Stimulated activated CD8-positive, alpha-beta memory T cell treated with anti-CD3 and anti-CD28 coated beads, Interleukin-4, amount 100 ng/mL, for 4 hours (primary cell): ENCODE results near the gene RBM39.
"Not testable (repeated sequence)": the region's sequence is repeated elsewhere in the genome, so short reads cannot be mapped to it uniquely, and the experiment has no call there.

Experiments
- DNase-seq, 2 donors: peaks; one replicate each; pipeline ENCODE4 v3.0.0-alpha.2; 2020; ENCODE audit warnings: low read depth in 2 of 2, low spot score in 1 of 2

Gene RBM39

DNA sequence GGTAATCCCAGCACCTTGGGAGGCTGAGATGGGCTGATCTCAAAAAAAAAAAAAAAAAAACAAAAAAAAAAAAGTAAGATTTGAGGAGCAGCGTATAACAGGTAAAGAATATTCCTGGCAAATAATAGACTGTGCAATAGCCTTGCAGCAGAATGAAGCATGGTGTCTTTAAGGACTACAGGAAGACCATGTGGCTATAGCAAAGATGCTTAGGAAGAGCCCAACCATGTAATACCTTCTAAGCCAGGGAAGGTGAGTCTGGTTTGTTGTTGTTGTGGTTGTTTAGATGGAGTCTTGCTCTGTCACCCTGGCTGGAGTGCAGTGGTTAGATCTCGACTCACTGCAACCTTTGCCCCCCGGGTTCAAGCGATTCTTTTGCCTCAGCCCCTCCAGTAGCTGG lies 14.3 kb upstream of the RBM39 start:
- DNase-seq, result no peak

DNA sequence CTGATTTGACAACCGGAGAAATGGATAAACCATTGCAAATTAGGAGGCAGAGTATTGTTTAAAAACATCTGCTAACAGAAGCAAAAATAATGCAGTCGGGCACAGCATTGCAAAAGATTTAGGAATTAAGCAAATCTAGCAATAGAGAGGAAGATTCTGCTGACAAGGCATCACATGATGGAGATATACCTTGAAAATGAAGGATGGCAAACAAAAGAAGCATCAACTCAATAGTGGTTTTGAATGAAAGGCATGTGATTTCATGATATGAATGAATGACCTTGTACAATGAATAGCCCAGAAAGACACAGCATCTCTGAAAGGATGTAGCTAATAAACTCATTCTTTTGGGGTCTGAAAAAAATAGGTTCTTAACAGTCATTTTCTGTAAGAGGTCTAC lies 8.6 kb upstream of the RBM39 start:
- DNase-seq, result no peak

DNA sequence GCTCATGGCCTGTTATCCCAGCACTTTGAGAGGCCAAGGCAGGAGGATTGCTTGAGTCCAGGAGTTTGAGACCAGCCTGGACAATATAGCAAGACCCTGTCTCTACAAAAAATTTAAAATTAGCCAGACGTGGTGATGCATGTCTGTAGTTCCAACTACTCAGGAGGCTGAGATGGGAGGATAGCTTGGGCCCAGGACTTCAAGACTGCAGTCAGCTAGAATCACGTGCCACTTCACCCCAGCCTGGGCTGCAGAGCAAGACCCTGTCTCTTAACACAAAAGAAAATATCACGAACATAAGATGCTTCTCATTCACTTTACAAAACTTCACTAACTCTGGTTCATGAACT lies 2.4 kb upstream of the RBM39 start:
- not testable (repeated sequence) for DNase-seq

DNA sequence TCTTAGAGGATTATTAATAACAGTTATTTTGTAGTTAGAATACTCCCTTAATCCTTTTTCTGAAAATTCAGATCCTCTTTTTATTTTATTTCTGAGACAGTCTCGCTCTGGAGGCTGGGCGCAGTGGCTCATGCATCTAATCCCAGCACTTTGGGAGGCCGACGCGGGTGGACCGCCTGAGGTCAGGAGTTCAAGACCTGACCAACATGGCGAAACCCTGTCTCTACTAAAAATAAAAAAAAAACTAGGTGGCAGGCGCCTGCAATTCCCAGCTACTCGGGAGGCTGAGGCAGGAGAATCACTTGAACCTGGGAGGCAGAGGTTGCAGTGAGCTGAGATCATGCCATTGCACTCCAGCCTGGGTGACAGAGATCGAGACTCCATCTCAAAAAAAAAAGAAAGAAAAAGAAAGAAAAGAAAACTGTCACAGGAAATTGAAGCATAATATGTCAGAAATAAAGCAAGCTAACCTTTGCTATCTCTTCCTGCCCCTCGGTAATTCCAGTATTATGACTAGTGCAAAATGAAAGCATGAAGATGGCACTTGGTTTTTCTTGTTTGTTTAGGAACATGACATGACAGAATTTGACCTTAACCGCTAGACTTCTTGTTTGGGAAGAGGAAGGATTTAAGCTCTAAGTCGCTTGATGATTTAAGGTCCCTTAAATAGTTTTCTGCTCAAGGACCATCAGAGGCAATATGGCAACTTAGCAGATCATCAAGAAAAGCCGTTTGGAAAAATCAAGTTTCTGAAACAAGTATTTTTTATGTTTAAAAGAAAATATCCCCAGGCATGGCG lies 1.8 kb upstream of the RBM39 start:
- no peak for DNase-seq

DNA sequence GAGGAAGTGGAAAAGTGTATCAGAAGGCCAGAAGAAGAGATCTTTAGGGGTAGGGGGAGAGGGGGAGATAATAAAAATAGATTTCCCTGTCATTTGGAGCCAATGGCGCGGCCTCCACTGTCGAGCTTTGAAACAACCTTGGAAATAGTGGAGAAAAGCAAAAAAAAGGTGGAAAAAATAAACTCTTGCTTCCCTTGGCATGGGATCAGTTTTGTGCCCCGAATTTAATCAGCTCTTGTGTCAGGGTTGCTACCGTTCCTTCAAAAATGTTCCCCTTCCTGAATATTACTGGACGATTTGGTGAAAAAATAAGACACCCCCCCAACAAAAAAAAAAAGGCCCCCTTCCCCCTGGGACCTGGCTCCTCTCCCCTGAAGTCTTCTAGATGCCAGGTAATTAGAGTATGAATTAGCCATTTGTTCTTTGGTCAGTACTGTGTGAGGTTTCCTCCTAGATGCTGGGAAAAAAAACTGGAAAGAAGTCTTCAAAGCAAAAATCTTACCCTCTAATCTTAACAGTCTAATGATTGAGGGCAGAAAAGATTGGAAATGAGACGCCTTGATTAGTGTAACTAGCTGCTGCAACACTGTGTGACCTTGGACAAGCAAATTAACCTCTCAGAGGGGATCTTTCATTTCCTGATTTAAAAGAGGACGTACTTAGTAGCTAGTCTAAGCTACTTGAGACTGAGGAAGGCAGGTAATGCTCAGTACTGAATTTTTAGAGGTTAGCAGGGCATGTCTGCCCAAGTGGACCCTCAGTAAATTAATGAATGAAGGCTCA lies 872 bp upstream of the RBM39 start:
- DNase-seq, result no peak

DNA sequence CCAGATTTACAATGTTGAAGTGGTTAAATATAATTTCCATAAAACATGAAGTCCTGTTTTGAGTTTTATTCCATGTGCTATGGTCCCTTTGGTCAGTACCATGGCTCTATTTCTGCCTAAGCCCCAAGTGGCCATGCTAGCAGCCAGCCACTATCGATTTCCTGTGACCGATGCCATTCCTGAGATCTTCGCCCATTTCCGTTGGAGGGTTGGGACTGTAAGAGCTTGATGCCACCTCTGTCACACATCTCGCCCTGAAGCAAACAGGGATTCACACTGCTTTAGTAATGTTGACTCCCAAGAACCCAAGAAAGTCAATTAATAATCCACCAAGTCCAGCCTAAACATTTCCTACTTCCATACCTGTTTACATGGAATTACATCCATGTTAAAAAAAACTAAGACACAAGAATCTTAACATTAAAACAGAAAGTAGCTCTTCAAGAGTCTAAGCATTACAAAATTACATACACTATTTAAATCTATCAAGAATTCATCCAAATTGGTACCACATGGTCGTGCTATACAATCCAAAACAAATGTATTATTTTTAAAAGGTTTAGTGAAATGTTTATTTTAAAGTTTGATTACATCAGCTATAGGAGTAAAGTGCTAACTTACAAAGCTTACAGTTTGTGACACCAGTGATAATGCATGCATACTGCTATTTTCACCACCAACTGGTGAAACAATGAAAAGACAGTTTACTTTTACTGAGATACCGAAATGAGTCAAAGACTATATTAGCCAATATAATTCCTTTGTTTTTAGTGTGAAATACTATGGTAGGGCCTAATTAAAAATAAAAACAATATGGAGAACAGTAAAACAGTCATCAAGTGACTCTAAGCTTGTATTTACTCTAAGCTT lies 2.5 kb downstream of the RBM39 start:
- no peak for DNase-seq

DNA sequence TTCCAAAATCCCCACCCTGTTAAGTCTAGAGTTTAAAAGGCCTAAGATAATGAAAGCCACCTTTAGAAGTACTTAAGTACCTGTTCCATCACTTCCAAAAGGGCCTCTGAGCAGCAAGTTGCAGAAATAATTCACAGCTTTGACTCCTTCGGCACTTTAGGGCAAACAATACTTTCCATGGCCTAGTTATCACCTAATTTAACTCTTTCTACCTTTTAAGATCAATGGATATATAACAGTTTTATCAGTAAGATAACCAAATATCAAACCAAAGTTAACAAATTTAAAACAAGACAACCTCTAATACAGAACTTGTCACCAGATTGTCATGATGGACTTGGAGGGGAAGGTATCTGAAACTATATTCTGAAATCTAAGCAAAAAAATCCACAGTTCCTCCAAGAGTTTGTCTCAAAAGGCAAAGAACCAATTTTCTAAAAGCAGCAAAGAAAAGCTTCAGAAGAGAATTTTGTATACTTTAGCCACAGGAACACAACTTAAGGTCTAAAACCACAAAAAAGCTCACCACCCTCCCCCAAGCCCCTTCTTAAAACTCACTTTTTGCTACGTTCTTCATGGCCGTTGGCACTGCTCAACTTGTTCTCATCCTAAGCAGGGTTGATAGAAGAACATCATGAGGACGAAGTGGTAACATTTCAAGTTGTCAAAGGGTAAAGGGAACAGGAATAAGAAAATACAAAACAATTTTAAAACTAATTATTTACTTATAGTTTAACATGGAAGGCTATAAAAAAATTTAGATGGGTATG lies 3.5 kb downstream of the RBM39 start:
- DNase-seq, result no peak

DNA sequence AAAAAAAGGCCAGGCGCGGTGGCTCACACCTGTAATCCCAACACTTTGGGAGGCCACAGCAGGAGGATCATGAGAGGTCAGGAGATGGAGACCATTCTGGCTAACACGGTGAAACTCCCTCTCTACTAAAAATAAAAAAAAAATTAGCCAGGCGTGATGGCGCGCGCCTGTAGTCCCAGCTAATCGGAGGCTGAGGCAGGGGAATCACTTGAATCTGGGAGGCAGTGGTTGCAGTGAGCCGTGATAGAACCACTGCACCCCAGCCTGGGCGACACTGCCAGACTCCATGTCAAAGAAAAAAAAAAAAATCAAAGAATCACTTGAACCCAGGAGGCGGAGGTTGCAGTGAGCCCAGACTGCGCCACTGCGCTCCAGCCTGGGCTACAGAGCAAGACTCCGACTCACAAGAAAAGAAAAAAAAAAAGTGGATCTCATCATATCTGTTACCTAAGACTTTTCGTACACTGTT lies 4.2 kb downstream of the RBM39 start:
- DNase-seq, result no peak

DNA sequence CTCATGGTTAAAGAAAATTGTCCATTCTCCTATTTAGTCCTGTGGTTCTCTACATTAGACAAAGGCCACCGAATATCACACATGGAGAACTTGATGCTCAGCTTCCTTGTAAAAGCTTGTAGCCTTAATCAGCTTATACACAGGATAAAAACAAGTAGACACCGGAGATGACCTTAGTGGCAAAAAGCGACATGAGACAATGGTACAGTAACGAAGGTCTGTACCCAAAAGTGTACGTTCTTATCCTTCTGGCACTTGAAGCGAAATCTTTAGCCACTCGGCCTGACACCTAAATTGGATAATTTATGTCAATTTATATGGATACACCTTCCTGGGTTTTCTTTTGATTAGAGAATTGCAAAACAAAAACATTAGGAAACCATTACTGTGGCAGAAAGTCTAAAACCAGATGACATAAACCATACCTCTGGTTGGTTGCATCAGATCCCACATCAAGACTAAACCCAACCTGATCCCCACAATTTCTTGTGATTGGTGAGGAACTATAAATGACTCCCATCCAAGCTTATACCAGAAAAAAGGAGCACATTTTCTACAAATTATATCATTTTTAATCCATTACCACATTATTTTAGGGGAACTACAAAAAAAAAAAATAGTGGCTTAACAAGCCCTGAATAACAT lies 6.1 kb downstream of the RBM39 start:
- DNase-seq, result no peak

DNA sequence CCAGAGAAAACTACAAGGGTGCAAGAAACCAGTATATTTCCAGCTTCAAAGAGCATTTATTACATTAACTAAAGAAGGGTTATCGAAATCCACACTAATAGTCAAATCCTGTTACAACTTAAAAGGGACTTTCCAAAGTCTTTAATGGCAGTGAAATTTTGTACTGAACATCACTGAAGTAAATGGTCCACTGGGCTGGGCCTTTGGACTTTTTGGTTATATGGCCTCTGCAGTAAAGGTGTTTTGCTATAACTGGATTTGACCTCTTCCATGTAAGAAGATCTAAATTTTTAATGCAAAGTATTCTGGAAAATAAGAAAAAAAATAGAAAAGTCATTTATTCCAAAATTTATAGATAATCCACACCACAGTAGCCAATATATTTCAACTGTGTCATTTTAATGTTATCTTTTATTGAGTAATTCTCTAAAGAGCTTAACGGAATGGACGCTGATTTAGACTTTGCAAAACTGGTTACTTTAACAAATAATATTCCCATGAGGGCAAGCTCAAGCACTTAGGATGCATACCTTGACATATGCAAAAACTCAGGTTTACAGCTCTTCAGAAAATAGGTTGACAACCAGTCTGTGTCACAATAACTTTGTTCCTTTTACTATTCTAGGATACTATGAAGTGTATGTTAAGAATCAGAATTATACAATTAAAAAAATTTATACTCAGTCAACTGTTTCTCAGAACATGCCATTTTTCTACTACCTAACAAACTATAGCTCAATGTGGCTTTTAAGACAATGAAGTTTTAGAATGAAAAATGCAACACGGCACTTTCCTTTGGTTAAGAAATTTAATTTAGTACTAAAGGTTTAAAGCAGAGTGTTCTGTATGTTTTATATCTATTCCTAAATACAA lies 7.0 kb downstream of the RBM39 start:
- DNase-seq, result no peak

DNA sequence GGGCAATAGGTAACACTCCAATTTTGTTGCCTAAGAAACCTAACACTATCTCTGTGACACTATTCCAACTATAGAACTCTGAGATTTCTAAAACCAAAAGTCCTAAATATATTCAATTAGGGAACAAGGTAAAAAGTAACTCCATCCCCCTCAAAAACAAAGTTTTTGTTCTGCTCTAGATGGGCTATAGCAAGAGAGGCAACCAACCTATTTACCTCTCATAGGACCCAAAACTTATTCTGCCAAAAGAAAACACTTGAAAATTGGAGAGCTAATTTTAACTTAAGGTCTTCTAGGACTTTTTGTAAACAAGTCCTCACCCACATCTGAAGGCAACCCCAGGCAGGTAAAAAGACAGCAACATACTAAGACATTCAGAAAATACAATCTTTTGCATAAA lies 7.7 kb downstream of the RBM39 start:
- no peak for DNase-seq

DNA sequence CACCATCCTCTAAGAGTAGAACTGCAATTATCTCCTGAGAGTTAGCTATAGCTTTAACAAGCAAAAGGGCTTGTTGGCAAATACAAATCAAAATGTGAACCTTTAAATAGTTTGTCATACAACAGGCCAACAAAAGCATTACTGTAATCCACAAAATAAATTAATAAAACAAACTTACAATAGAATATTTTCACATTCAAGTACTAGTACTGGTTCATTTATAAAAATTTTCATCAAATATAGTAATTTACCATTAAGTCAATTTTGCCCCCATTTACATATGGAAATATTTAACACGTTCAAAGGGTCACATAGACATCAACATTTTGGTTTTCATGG lies 9.4 kb downstream of the RBM39 start:
- no peak for DNase-seq

DNA sequence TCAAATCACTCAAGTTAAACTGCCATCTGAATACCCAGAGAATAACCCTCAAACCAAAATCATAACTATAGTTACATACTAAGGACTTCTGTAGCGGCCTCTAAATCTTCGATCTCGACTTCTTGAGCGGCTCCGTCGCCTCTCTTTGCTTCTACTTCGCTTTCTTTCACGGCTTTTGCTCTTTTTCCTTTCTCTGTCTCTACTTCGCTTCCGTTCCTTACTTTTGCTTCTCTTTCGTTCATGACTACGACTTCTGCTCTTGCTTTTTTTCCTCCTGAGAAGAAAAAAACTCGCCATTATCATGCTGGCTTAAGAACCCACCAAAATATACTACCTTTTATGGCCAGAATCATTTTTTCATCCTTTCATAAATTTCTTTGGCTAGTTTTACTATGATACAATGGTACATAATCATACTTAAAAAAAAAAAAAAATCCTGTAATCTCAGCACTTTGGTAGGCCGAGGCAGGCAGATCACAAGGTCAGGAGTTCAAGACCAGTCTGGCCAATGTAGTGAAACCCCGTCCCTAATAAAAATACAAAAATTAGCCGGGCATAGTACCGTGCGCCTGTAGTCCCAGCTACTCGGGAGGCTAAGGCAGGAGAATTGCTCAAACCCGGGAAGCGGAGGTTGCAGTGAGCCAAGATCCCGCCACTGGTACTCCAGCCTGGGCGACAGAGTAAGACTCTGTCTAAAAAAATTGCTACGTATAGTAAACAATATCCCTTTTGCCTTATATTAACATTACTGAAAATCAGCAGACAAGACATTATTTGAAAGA lies 10.0 kb downstream of the RBM39 start:
- DNase-seq, result no peak

DNA sequence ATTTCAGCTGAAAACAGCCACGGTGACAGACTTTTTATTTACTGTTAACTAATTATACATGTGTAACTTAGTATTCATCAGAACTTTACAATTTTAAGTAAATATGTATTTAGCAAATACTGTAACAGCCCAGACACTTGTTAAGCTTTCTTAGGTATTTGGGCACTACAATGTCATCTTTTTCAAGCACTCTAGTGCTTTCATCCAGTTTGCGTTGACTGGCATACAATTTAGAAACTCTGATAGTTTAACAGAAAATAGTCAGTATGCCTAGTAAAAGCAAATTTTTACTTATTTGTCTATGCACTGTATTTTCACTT lies 10.6 kb downstream of the RBM39 start:
- DNase-seq, result no peak

DNA sequence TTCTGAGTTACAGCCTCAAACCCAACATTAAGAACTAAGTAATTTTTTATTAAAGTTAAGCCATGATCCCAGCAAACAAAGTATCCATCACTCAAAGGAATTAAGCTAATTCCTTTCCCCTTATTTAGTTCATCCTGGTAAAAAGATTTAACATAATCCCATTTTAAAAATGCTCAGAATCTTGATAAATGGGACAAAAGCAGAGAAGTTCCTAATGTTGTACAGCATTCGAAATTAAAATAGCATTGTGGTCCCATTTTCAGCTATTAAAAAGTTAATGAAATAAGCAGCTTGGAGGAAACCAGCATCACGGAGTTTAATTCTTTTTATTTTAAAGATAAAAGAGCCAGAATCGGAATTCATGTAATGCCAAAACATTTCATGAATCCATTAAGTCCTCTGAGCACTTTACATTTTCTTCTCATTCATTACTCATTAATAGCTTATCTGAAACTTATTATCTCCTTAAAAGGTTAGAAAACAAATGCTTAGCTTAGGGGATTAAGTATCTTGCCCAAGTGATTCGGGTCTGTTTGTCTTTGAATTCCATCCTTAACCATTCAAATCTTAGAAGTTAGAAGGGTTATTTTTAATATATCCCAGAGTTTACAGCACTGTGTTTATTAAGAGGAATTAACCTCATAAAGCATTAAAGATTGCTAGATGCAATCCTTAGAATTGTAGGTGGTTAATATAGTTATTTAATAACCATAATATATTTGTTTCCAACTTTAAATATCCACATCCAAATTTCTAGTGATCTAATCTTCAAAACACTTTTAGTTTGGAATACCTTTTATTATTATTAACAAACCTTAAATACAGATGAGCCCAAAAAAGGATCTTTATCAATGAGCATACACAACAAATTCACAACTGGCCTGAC lies 11.2 kb downstream of the RBM39 start:
- DNase-seq, result no peak

DNA sequence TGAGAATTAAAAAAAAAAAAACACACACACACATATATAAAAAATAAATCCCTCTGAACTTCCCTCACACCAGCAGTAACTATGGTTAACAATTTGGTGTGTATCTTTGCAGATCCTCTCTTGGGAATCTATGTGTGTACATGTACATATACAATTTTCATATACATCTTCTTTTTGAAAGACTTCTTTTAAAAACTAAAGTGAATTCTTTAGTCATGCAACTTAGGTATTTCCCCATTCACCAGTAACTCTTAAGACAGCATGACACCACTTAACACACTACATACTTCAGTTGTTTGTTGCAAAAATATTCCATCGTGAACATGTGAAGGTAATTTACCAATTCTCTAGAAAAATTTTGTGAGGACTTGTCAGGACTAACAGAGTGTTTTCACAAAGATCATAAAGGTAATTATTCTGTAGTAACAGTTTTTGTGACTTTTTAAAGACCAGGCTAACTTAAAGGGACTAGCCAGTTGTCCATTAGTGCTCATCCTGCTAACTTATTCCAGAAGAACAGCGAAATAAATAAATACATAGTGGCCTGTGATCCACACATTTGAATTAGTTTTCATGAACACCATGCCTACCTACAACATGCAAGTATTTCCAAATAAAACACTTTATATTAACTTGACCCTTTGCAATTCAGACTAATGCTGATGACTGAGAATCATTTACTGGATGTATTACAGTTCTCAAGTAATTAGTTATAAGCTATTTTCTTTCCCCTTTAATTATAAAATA lies 12.1 kb downstream of the RBM39 start:
- DNase-seq, result no peak

DNA sequence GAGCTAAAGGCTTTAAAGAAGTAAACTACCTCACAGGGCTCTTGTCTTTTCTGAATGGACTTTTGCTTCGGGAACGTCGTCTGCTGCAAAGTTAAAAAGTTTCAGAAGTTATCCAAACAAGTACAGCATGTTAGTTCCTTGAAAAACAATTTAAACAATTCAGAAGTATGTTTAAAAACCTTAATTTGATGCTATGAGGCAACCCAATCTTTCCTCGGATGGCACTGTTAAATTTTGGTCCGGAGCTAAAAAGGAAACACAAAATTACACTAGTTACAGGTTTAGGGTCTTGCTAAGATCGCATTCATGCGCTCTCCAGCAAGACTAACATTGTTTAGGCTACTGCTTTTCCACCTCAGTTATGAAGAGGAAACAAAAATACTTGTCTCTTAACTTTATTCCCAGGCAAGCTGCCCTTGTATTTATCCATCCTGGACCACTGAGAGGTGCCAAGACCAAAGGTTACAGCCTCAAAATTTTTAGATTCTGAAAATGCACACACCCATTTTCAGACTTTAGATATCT lies 12.7 kb downstream of the RBM39 start:
- no peak for DNase-seq
